ENCODE results near the gene NHSL2.

- TF ChIP-seq CTCF (conservative IDR thresholded peaks at IDR 0.05; ENCODE audit: low read length) (no peak), EZH2phosphoT487 (IDR thresholded peaks at IDR 0.05; ENCODE audit: borderline replicate concordance, low read depth, low read length) (no peak)
Measured at GRCh38 chrX:72141372-72142004, 230.8 kb downstream of the NHSL2 start.
